ENCODE results near the gene ANO7.

The ANO7 gene

GRCh38 chr2:241200822-241201395 lies 12.4 kb downstream of the ANO7 start:
- no peaks in the 10 kb centered on the region for H3K9me3 ChIP-seq (ENCODE audit: control insufficient read depth, insufficient read depth, low read depth, low read length)
- no peaks in the 10 kb centered on the region for H3K27me3 ChIP-seq (ENCODE audit: control insufficient read depth, insufficient read depth, low read length)
- no peak overlapping the region for H3K9ac ChIP-seq (ENCODE audit: low read length)
- no peak overlapping the region for H3K27ac ChIP-seq (ENCODE audit: low read depth, low read length)
- H3K4me1 ChIP-seq (ENCODE audit: control insufficient read depth, insufficient read depth, low read length), result no peaks in the 10 kb centered on the region
- no peak overlapping the region for H3K4me3 ChIP-seq (ENCODE audit: low read depth, low read length)
- H3K36me3 ChIP-seq (ENCODE audit: control insufficient read depth, insufficient read depth, low read length), result no peaks in the 10 kb centered on the region

GRCh38 chr2:241201445-241202267 lies 13.2 kb downstream of the ANO7 start:
- no peaks in the 10 kb centered on the region for H3K36me3 ChIP-seq (ENCODE audit: control insufficient read depth, insufficient read depth, low read length)
- H3K27ac ChIP-seq (ENCODE audit: low read depth, low read length), result no peak overlapping the region
- H3K27me3 ChIP-seq (ENCODE audit: control insufficient read depth, insufficient read depth, low read length), result no peaks in the 10 kb centered on the region
- no peaks in the 10 kb centered on the region for H3K9me3 ChIP-seq (ENCODE audit: control insufficient read depth, insufficient read depth, low read depth, low read length)
- no peak overlapping the region for H3K9ac ChIP-seq (ENCODE audit: low read length)
- no peaks in the 10 kb centered on the region for H3K4me1 ChIP-seq (ENCODE audit: control insufficient read depth, insufficient read depth, low read length)
- no peak overlapping the region for H3K4me3 ChIP-seq (ENCODE audit: low read depth, low read length)

GRCh38 chr2:241202268-241202585 lies 13.8 kb downstream of the ANO7 start:
- Histone ChIP-seq H3K36me3 (ENCODE audit: control insufficient read depth, insufficient read depth, low read length) (no peaks in the 10 kb centered on the region), H3K27ac (ENCODE audit: low read depth, low read length) (no peak overlapping the region), H3K4me3 (ENCODE audit: low read depth, low read length) (no peak overlapping the region), H3K4me1 (ENCODE audit: control insufficient read depth, insufficient read depth, low read length) (no peaks in the 10 kb centered on the region), H3K9ac (ENCODE audit: low read length) (no peak overlapping the region), H3K9me3 (ENCODE audit: control insufficient read depth, insufficient read depth, low read depth, low read length) (no peaks in the 10 kb centered on the region), H3K27me3 (ENCODE audit: control insufficient read depth, insufficient read depth, low read length) (no peaks in the 10 kb centered on the region)

- Histone ChIP-seq H3K27me3 (ENCODE audit: control insufficient read depth, insufficient read depth, low read length) (no peaks in the 10 kb centered on the region), H3K9ac (ENCODE audit: low read length) (no peak overlapping the region), H3K27ac (ENCODE audit: low read depth, low read length) (no peak overlapping the region), H3K36me3 (ENCODE audit: control insufficient read depth, insufficient read depth, low read length) (no peaks in the 10 kb centered on the region), H3K9me3 (ENCODE audit: control insufficient read depth, insufficient read depth, low read depth, low read length) (no peaks in the 10 kb centered on the region), H3K4me1 (ENCODE audit: control insufficient read depth, insufficient read depth, low read length) (no peaks in the 10 kb centered on the region), H3K4me3 (ENCODE audit: low read depth, low read length) (no peak overlapping the region)
These were observed 14.2 kb downstream of the ANO7 start for GRCh38 chr2:241202681-241203080.

- H3K36me3 ChIP-seq (ENCODE audit: control insufficient read depth, insufficient read depth, low read length), result no peaks in the 10 kb centered on the region
- no peaks in the 10 kb centered on the region for H3K4me1 ChIP-seq (ENCODE audit: control insufficient read depth, insufficient read depth, low read length)
- no peak overlapping the region for H3K4me3 ChIP-seq (ENCODE audit: low read depth, low read length)
- no peak overlapping the region for H3K9ac ChIP-seq (ENCODE audit: low read length)
- H3K9me3 ChIP-seq (ENCODE audit: control insufficient read depth, insufficient read depth, low read depth, low read length), result no peaks in the 10 kb centered on the region
- H3K27me3 ChIP-seq (ENCODE audit: control insufficient read depth, insufficient read depth, low read length), result no peaks in the 10 kb centered on the region
- no peak overlapping the region for H3K27ac ChIP-seq (ENCODE audit: low read depth, low read length)
These were observed 14.9 kb downstream of the ANO7 start for GRCh38 chr2:241203218-241204009.

- Histone ChIP-seq H3K27me3 (ENCODE audit: control insufficient read depth, insufficient read depth, low read length) (no peaks in the 10 kb centered on the region), H3K9ac (ENCODE audit: low read length) (no peak overlapping the region), H3K36me3 (ENCODE audit: control insufficient read depth, insufficient read depth, low read length) (no peaks in the 10 kb centered on the region), H3K4me3 (ENCODE audit: low read depth, low read length) (no peak overlapping the region), H3K4me1 (ENCODE audit: control insufficient read depth, insufficient read depth, low read length) (no peaks in the 10 kb centered on the region), H3K27ac (ENCODE audit: low read depth, low read length) (no peak overlapping the region), H3K9me3 (ENCODE audit: control insufficient read depth, insufficient read depth, low read depth, low read length) (no peaks in the 10 kb centered on the region)
These were observed 15.5 kb downstream of the ANO7 start for GRCh38 chr2:241204010-241204384.

- H3K4me1 ChIP-seq (ENCODE audit: control insufficient read depth, insufficient read depth, low read length), result no peaks in the 10 kb centered on the region
- H3K9ac ChIP-seq (ENCODE audit: low read length), result no peak overlapping the region
- H3K27me3 ChIP-seq (ENCODE audit: control insufficient read depth, insufficient read depth, low read length), result no peaks in the 10 kb centered on the region
- H3K9me3 ChIP-seq (ENCODE audit: control insufficient read depth, insufficient read depth, low read depth, low read length), result no peaks in the 10 kb centered on the region
- no peaks in the 10 kb centered on the region for H3K36me3 ChIP-seq (ENCODE audit: control insufficient read depth, insufficient read depth, low read length)
- no peak overlapping the region for H3K4me3 ChIP-seq (ENCODE audit: low read depth, low read length)
- no peak overlapping the region for H3K27ac ChIP-seq (ENCODE audit: low read depth, low read length)
These were observed 16.0 kb downstream of the ANO7 start for GRCh38 chr2:241204490-241204889.

- no peaks in the 10 kb centered on the region for H3K4me1 ChIP-seq (ENCODE audit: control insufficient read depth, insufficient read depth, low read length)
- H3K9ac ChIP-seq (ENCODE audit: low read length), result no peak overlapping the region
- H3K36me3 ChIP-seq (ENCODE audit: control insufficient read depth, insufficient read depth, low read length), result no peaks in the 10 kb centered on the region
- no peaks in the 10 kb centered on the region for H3K9me3 ChIP-seq (ENCODE audit: control insufficient read depth, insufficient read depth, low read depth, low read length)
- H3K27me3 ChIP-seq (ENCODE audit: control insufficient read depth, insufficient read depth, low read length), result no peaks in the 10 kb centered on the region
- no peak overlapping the region for H3K27ac ChIP-seq (ENCODE audit: low read depth, low read length)
- no peak overlapping the region for H3K4me3 ChIP-seq (ENCODE audit: low read depth, low read length)
These were observed 16.6 kb downstream of the ANO7 start for GRCh38 chr2:241205086-241205485.

GRCh38 chr2:241207151-241207550 lies 18.7 kb downstream of the ANO7 start:
- no peaks in the 10 kb centered on the region for H3K27me3 ChIP-seq (ENCODE audit: control insufficient read depth, insufficient read depth, low read length)
- no peaks in the 10 kb centered on the region for H3K9me3 ChIP-seq (ENCODE audit: control insufficient read depth, insufficient read depth, low read depth, low read length)
- H3K27ac ChIP-seq (ENCODE audit: low read depth, low read length), result no peak overlapping the region
- no peak overlapping the region for H3K4me3 ChIP-seq (ENCODE audit: low read depth, low read length)
- no peaks in the 10 kb centered on the region for H3K36me3 ChIP-seq (ENCODE audit: control insufficient read depth, insufficient read depth, low read length)
- H3K4me1 ChIP-seq (ENCODE audit: control insufficient read depth, insufficient read depth, low read length), result no peaks in the 10 kb centered on the region
- H3K9ac ChIP-seq (ENCODE audit: low read length), result no peak overlapping the region

- no peaks in the 10 kb centered on the region for H3K36me3 ChIP-seq (ENCODE audit: control insufficient read depth, insufficient read depth, low read length)
- no peaks in the 10 kb centered on the region for H3K9me3 ChIP-seq (ENCODE audit: control insufficient read depth, insufficient read depth, low read depth, low read length)
- no peak overlapping the region for H3K9ac ChIP-seq (ENCODE audit: low read length)
- no peak overlapping the region for H3K4me3 ChIP-seq (ENCODE audit: low read depth, low read length)
- no peaks in the 10 kb centered on the region for H3K27me3 ChIP-seq (ENCODE audit: control insufficient read depth, insufficient read depth, low read length)
- no peaks in the 10 kb centered on the region for H3K4me1 ChIP-seq (ENCODE audit: control insufficient read depth, insufficient read depth, low read length)
- no peak overlapping the region for H3K27ac ChIP-seq (ENCODE audit: low read depth, low read length)
These were observed 19.2 kb downstream of the ANO7 start for GRCh38 chr2:241207641-241208040.

GRCh38 chr2:241208058-241208457 lies 19.6 kb downstream of the ANO7 start:
- Histone ChIP-seq H3K4me3 (ENCODE audit: low read depth, low read length) (no peak overlapping the region), H3K27me3 (ENCODE audit: control insufficient read depth, insufficient read depth, low read length) (no peaks in the 10 kb centered on the region), H3K9ac (ENCODE audit: low read length) (no peak overlapping the region), H3K9me3 (ENCODE audit: control insufficient read depth, insufficient read depth, low read depth, low read length) (no peaks in the 10 kb centered on the region), H3K27ac (ENCODE audit: low read depth, low read length) (no peak overlapping the region), H3K4me1 (ENCODE audit: control insufficient read depth, insufficient read depth, low read length) (no peaks in the 10 kb centered on the region), H3K36me3 (ENCODE audit: control insufficient read depth, insufficient read depth, low read length) (no peaks in the 10 kb centered on the region)

Measured in HUES6 (cell line).